ENCODE results near the gene CD82.

Gene CD82, protein sequence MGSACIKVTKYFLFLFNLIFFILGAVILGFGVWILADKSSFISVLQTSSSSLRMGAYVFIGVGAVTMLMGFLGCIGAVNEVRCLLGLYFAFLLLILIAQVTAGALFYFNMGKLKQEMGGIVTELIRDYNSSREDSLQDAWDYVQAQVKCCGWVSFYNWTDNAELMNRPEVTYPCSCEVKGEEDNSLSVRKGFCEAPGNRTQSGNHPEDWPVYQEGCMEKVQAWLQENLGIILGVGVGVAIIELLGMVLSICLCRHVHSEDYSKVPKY

DNA sequence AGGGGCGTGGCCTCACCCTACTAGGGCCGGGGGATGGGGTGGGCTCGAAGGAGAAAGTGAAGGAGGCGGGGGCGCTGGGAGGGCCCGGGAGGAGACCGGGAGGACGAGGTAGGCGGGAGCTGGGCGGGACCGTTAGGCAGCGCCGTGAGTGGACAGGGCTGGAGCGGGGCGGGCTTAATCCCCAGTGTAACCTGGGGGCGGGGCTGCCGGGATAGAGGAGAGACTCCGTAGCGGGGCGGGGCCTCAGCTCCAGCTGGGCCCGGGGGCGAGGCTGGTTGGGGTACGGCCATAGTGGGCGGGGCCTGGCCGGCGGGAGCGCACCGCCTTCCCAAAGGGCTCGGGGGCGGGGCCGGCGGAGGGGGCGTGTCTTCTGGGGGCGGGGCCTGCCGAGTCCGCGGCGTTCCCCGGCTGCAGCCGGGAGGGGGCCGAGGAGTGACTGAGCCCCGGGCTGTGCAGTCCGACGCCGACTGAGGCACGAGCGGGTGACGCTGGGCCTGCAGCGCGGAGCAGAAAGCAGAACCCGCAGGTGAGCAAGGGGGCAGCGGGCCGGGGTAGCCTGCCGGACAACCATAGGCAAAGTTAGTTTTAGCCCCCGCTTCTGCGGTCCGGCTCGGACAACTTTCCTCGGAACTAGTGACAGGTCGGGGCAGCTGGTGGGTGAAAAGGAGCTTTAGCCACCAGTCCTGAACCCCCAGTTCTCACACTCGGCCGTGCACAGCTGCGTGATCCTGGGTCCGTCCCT is at the start of gene CD82:
CD82 (plus strand) TSS at position 453 of the 742 bp plus-strand sequence. CDS start 29,000 bp downstream, outside the sequence.
- H3K4me1 ChIP-seq: peaks cover 6 to 76% (median 61%) of the 10 kb centered on the region in 4 donors
- peak within 1 kb of the TSS; percentile 59 to 70 for H3K4me3 ChIP-seq
- intact Hi-C loops (cut with DNase I; ENCODE audit: low total_unique reads): loop anchor here (5.0 to 10.0 kb wide), 2 partner anchors 37 to 159 kb away; partner anchors contain the start of gene TSPAN18
- peak; percentile 100 for DNase-seq
- H3K27me3 ChIP-seq: no peaks in the 10 kb centered on the region
- TF ChIP-seq, protein P1, sequence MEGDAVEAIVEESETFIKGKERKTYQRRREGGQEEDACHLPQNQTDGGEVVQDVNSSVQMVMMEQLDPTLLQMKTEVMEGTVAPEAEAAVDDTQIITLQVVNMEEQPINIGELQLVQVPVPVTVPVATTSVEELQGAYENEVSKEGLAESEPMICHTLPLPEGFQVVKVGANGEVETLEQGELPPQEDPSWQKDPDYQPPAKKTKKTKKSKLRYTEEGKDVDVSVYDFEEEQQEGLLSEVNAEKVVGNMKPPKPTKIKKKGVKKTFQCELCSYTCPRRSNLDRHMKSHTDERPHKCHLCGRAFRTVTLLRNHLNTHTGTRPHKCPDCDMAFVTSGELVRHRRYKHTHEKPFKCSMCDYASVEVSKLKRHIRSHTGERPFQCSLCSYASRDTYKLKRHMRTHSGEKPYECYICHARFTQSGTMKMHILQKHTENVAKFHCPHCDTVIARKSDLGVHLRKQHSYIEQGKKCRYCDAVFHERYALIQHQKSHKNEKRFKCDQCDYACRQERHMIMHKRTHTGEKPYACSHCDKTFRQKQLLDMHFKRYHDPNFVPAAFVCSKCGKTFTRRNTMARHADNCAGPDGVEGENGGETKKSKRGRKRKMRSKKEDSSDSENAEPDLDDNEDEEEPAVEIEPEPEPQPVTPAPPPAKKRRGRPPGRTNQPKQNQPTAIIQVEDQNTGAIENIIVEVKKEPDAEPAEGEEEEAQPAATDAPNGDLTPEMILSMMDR (IDR thresholded peaks at IDR 0.05): peak; percentile 43
- peak within 1 kb of the TSS; percentile 98 to 99 for H3K27ac ChIP-seq
- no peaks in the 10 kb centered on the region for H3K9me3 ChIP-seq
- H3K36me3 ChIP-seq: no peaks in the 10 kb centered on the region

DNA sequence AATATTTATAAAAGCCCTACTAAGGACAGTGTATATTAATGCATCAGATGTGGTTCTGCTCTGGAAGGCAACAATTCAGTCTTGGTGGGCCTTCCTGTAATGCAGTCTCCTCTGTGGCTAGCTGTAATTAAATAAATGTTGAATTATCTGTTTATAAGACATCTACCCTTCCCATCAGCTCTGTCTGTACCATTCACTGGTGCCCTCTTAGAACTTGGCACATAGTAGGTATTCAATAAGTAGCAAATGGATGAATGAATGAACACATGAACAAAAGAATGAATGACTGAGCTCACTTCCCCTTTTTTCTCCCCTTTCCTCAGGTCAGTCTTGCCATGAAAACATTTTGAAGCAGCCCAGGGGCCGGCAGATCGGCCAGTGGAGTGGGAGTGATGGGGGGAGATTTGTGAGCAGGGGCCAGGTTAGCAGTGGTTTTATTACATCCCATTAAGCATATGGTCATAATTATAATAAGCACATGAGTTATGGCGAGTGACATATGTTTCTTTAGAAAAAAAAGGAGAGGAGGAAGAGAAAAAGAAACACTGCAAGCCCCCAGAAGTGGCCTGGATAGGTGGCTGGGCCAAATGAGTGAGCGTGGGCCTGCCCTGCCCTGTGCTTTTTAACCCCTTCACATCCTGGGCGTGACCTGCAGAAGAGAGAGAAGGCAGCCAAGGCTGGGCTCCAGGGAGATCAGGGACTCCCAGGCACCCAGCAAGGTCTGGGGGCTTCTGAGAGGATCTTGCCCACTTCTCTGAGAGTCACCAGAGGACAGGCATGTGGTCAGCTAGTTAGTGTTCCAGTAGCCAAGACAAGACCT is 48.6 kb upstream of the CD82 start:
- Histone ChIP-seq H3K27ac (no peak overlapping the region), H3K36me3 (no peaks in the 10 kb centered on the region), H3K4me3 (no peak overlapping the region), H3K9me3 (no peaks in the 10 kb centered on the region), H3K27me3 (peaks cover 0 to 26% of the 10 kb centered on the region in 2 donors), H3K4me1 (no peaks in the 10 kb centered on the region)
- no peak for DNase-seq
- intact Hi-C loops (cut with DNase I; ENCODE audit: low total_unique reads): no loop called here
- TF ChIP-seq, protein P1 (IDR thresholded peaks at IDR 0.05): no peak

DNA sequence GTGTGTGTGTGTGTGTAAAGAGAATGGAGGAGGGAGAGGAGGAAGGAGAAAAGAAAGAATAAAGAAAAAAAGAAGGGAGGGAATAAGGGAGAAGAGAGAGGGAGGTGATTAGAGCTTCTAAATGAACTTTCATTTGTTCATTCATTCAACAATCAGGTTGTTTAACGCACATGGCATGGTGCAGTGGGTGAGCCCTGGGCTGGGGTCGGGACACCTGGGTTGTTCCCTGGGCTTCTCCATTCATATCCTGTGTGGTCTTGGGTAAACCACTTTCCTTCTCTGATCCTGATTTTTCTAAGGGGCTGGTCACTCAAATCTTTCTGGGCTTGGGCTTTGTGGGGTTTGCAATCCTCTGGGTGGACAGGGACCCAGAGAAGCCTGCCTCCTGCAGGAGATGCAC is 47.9 kb upstream of the CD82 start:
- no peaks in the 10 kb centered on the region for H3K36me3 ChIP-seq
- TF ChIP-seq, protein P1 (IDR thresholded peaks at IDR 0.05): no peak
- no peak overlapping the region for H3K4me3 ChIP-seq
- peaks cover 0 to 26% of the 10 kb centered on the region in 2 donors for H3K27me3 ChIP-seq
- DNase-seq: no peak
- intact Hi-C loops (cut with DNase I; ENCODE audit: low total_unique reads): no loop called here
- no peaks in the 10 kb centered on the region for H3K9me3 ChIP-seq
- no peak overlapping the region for H3K27ac ChIP-seq
- H3K4me1 ChIP-seq: no peaks in the 10 kb centered on the region

DNA sequence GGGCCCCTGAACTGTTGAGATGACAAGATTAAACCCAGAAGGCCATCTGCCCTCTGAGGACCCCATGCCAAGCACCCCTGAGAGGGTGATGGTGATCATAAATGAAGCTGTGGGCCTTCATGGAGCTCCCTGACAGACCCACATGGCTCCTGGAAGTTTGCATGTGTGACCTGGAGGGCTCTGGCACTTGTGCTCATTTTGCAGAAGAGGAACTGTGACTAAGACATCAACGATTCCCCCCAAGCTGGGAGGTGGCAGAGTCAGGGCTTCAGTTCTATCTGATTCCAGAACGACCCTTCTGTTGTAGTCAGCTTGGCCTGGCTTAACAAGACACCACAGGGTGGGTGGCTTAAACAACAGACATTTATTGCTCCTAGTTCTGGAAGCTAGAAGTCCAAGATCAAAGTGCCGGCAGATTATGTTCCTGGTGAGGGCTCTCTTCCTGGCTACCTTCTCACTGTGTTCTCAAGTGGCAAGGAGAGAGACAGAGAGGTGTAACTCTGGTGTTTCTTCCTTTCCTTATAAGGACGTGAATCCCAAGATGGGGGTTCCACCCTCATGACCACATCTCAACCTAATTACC is 46.4 kb upstream of the CD82 start:
- peaks cover 0 to 26% of the 10 kb centered on the region in 2 donors for H3K27me3 ChIP-seq
- intact Hi-C loops (cut with DNase I; ENCODE audit: low total_unique reads): no loop called here
- H3K27ac ChIP-seq: no peak overlapping the region
- no peak overlapping the region for H3K4me3 ChIP-seq
- H3K36me3 ChIP-seq: no peaks in the 10 kb centered on the region
- no peaks in the 10 kb centered on the region for H3K4me1 ChIP-seq
- TF ChIP-seq, protein P1 (IDR thresholded peaks at IDR 0.05): no peak
- H3K9me3 ChIP-seq: no peaks in the 10 kb centered on the region
- DNase-seq: no peak
